ENCODE data around the gene ERICH6.

GRCh38 chr3:150733936-150734794, 30.4 kb upstream of the ERICH6 start:
- TF ChIP-seq CTCF (IDR thresholded peaks at IDR 0.05) (no peak), POLR2A (IDR thresholded peaks at IDR 0.05) (no peak), POLR2AphosphoS5 (IDR thresholded peaks at IDR 0.05) (no peak)

All from stomach (tissue), 4 donors.